CD4-positive, alpha-beta T cell (primary cell): ENCODE results near the gene ZHX3. TPM values are rescaled to one million over a fixed set of nuclear protein-coding genes. Genes with fewer than 3 reads are reported as not detected.

Source experiments
- ATAC-seq: fragments of 200-7000 bp; cut with Tn5 transposase; one replicate; pipeline ENCODE4 v1.10.0; 2022; ENCODE audit warnings: mild to moderate bottlenecking; ENCODE audit not compliant: poor library complexity
- CTCF ChIA-PET: fragments of 350-600 bp; sonication (Branson Sonifier 250); formaldehyde crosslinking; loops from one replicate; lab custom pipeline; 2021; ENCODE audit warnings: antibody characterized with exemption, inconsistent platforms; lab: Charles Lee
- POLR2A ChIA-PET: fragments of 350-600 bp; sonication (Branson Sonifier 250); formaldehyde crosslinking; loops from one replicate; lab custom pipeline; 2021; ENCODE audit warnings: antibody characterized with exemption, inconsistent platforms; lab: Charles Lee
- DNase-seq, 14 experiments: peaks; one replicate each; pipeline ENCODE4 v3.0.0-alpha.2; 2013 to 2020; ENCODE audit warnings: mixed read lengths in 2 of 14
- H3K27ac ChIP-seq, 2 donors: one replicate each; pipeline versions ENCODE4 v1.5.1 to v1.7.0; 2013; ENCODE audit warnings: low read length in 2 of 2, low read depth in 1 of 2, mild to moderate bottlenecking in 1 of 2
- H3K27me3 ChIP-seq, 2 experiments: 1 replicate in 1 of 2; 2 replicates in 1 of 2; pipeline versions ENCODE4 v1.6.1 to v1.7.0; 2013; ENCODE audit warnings: low read length in 2 of 2, control low read depth in 1 of 2, mild to moderate bottlenecking in 1 of 2, moderate library complexity in 1 of 2; ENCODE audit not compliant: insufficient read depth in 2 of 2, control insufficient read depth in 1 of 2
- H3K36me3 ChIP-seq: one replicate; pipeline ENCODE4 v1.6.1; 2013; ENCODE audit warnings: low read length, control low read depth; ENCODE audit not compliant: insufficient read depth
- H3K4me1 ChIP-seq: one replicate; pipeline ENCODE4 v1.6.1; 2013; ENCODE audit warnings: low read length, control low read depth; ENCODE audit not compliant: insufficient read depth
- H3K4me3 ChIP-seq: one replicate; pipeline ENCODE4 v1.5.1; 2013; ENCODE audit warnings: mild to moderate bottlenecking, low read length, moderate library complexity
- H3K9me3 ChIP-seq, 2 experiments: 1 replicate in 1 of 2; 2 replicates in 1 of 2; pipeline versions ENCODE4 v1.6.1 to v1.7.0; 2013; ENCODE audit warnings: low read length in 2 of 2, mild to moderate bottlenecking in 2 of 2, control low read depth in 1 of 2, moderate library complexity in 1 of 2; ENCODE audit not compliant: control insufficient read depth in 1 of 2, insufficient read depth in 1 of 2
- H3K27ac Mint-ChIP-seq: one replicate; pipeline ENCODE4 v1.8.0; 2020; ENCODE audit warnings: mixed read lengths
- H3K27me3 Mint-ChIP-seq: one replicate; pipeline ENCODE4 v1.8.0; 2021; ENCODE audit warnings: mixed read lengths
- H3K36me3 Mint-ChIP-seq: one replicate; pipeline ENCODE4 v1.8.0; 2021; ENCODE audit warnings: low read depth, mixed read lengths
- H3K4me1 Mint-ChIP-seq: one replicate; pipeline ENCODE4 v1.8.0; 2021; ENCODE audit warnings: low read depth, mixed read lengths
- H3K4me3 Mint-ChIP-seq: one replicate; pipeline ENCODE4 v1.8.0; 2020; ENCODE audit warnings: mild to moderate bottlenecking, mixed read lengths
- H3K9me3 Mint-ChIP-seq: one replicate; pipeline ENCODE4 v1.8.0; 2020; ENCODE audit warnings: mixed read lengths
- intact Hi-C, 2 experiments: fragments of 100-400 bp; cut with DNase I in 1 of 2; cut with micrococcal nuclease in 1 of 2; formaldehyde crosslinking; loops; one replicate each; pipeline versions ENCODE4 v1.15.1 to v1.9.0; 2023 to 2025; cut with DNase I, micrococcal nuclease
- total RNA-seq, 174 experiments: library from RNA in 2 of 174; stranded (reverse) in 2 of 174; gene quantifications; one replicate each; pipeline ENCODE4 v1.2.3 and lab custom pipeline; 2021 to 2026
- TF ChIP-seq, protein P1 (sequence below): fragments of 200-600 bp; IDR thresholded peaks from one replicate; pipeline ENCODE4 v1.8.0; 2022; ENCODE audit warnings: antibody characterized with exemption, mild to moderate bottlenecking

The ZHX3 gene
- total RNA-seq, 2 experiments from 2014 or later: 6.6 to 7.6 TPM

- CTCF ChIA-PET: no interaction called here
- no peak for ATAC-seq
- H3K4me3 Mint-ChIP-seq: no peak overlapping the region
- no peak overlapping the region for H3K27ac ChIP-seq
- peaks cover 13% of the 10 kb centered on the region for H3K4me1 Mint-ChIP-seq
- POLR2A ChIA-PET: no interaction called here
- no peaks in the 10 kb centered on the region for H3K36me3 Mint-ChIP-seq
- no peaks in the 10 kb centered on the region for H3K9me3 Mint-ChIP-seq
- intact Hi-C loops: no loop called here
- H3K4me1 ChIP-seq: peaks cover 3% of the 10 kb centered on the region
- H3K4me3 ChIP-seq: no peak overlapping the region
- peak overlapping the region; percentile 30 for H3K27ac Mint-ChIP-seq
- DNase-seq: peak in 1 of 14 experiments; percentile 22
- H3K36me3 ChIP-seq: no peaks in the 10 kb centered on the region
- no peaks in the 10 kb centered on the region for H3K9me3 ChIP-seq
- H3K27me3 ChIP-seq: no peaks in the 10 kb centered on the region
- H3K27me3 Mint-ChIP-seq: no peaks in the 10 kb centered on the region
- TF ChIP-seq, protein P1, sequence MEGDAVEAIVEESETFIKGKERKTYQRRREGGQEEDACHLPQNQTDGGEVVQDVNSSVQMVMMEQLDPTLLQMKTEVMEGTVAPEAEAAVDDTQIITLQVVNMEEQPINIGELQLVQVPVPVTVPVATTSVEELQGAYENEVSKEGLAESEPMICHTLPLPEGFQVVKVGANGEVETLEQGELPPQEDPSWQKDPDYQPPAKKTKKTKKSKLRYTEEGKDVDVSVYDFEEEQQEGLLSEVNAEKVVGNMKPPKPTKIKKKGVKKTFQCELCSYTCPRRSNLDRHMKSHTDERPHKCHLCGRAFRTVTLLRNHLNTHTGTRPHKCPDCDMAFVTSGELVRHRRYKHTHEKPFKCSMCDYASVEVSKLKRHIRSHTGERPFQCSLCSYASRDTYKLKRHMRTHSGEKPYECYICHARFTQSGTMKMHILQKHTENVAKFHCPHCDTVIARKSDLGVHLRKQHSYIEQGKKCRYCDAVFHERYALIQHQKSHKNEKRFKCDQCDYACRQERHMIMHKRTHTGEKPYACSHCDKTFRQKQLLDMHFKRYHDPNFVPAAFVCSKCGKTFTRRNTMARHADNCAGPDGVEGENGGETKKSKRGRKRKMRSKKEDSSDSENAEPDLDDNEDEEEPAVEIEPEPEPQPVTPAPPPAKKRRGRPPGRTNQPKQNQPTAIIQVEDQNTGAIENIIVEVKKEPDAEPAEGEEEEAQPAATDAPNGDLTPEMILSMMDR: no peak
Measured at GRCh38 chr20:41183391-41183790, 134.1 kb downstream of the ZHX3 start.

DNA sequence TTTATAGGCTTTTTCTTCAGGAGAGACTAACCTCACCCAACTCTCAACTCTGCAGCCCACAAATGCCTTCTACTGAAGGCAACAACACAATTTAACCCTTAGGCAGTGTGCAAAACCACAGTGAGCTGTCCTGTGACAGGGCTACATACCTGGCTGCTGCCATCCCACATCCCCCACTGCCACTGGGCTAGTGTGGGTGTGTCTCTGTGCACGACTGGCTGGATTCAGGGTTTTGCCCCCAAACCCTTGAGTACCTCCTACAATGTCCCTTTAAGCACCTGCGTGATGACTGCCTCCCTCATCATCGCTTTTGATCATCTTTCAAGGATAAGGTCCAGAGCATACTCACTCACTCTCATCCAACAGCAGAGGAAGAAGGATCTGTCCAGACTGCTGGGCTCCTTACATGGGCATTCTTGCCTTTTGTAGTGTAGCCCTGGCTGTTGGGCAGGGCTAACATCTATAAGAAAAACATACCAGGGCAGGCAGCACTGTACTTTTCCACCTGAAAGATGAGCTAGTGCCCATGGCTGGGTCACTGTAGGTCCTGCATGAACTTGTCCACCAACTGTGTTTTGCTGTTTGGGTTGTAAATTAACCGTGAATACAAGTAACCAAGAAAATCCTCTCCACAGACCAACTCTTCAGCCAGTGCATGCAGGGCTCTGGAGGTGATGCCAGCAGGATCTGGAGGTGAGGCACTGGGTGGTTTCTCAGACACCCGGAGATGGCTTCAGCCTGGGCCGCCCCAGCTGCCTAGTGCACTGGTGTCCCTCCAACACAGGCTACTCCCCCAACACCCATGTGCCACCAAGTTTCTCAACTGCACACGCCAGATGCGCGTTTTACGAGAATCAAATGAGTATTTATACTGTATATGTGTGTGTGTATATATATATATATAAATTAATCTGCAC, 135.0 kb downstream of the ZHX3 start:
- Histone ChIP-seq H3K4me3 (no peak overlapping the region), H3K9me3 (no peaks in the 10 kb centered on the region), H3K4me1 (peaks cover 3% of the 10 kb centered on the region), H3K27ac (peak overlapping the region in 1 of 2 donors; percentile 5), H3K27me3 (no peaks in the 10 kb centered on the region), H3K36me3 (no peaks in the 10 kb centered on the region)
- Mint-ChIP-seq H3K9me3 (no peaks in the 10 kb centered on the region), H3K36me3 (peaks cover 7% of the 10 kb centered on the region), H3K27me3 (no peaks in the 10 kb centered on the region), H3K4me3 (no peak overlapping the region), H3K27ac (peak overlapping the region; percentile 60), H3K4me1 (peaks cover 13% of the 10 kb centered on the region)
- ChIA-PET POLR2A (interaction anchor here (0.6 to 1.2 kb wide), 2 partner anchors 25 to 353 kb away, joined by 3 to 4 read pairs; no protein-coding TSS in a partner anchor), CTCF (no interaction called here)
- DNase-seq (peak in 2 of 14 experiments; percentile 2 to 27), ATAC-seq (no peak)
- TF ChIP-seq, protein P1: no peak
- intact Hi-C loops: no loop called here

GRCh38 chr20:41181567-41181966, 136.0 kb downstream of the ZHX3 start:
- TF ChIP-seq, protein P1: no peak

More at GRCh38 chr20:41181567-41181966, 136.0 kb downstream of the ZHX3 start:
- no peak overlapping the region for H3K4me3 Mint-ChIP-seq
- H3K27ac Mint-ChIP-seq: peak overlapping the region; percentile 60
- ChIA-PET POLR2A (interaction anchor here (1.2 kb wide), 1 partner anchor 24 kb away, joined by 4 read pairs; no protein-coding TSS in a partner anchor), CTCF (no interaction called here)
- DNase-seq (peak in 2 of 14 experiments; percentile 2 to 10), ATAC-seq (no peak)
- H3K4me1 Mint-ChIP-seq: peaks cover 13% of the 10 kb centered on the region
- H3K4me1 ChIP-seq: peaks cover 3% of the 10 kb centered on the region
- peaks cover 14% of the 10 kb centered on the region for H3K36me3 Mint-ChIP-seq
- H3K9me3 ChIP-seq: no peaks in the 10 kb centered on the region
- H3K27ac ChIP-seq: peak overlapping the region in 1 of 2 donors; percentile 7
- H3K9me3 Mint-ChIP-seq: no peaks in the 10 kb centered on the region
- intact Hi-C loops: no loop called here
- no peaks in the 10 kb centered on the region for H3K27me3 Mint-ChIP-seq
- no peak overlapping the region for H3K4me3 ChIP-seq
- H3K36me3 ChIP-seq: peaks cover 6% of the 10 kb centered on the region
- H3K27me3 ChIP-seq: no peaks in the 10 kb centered on the region
